HepG2 (cell line): ENCODE measurements around the gene ANO1. TPM values are rescaled to one million over a fixed set of nuclear protein-coding genes. Genes with fewer than 3 reads are reported as not detected.

Experiments used
- ATAC-seq: fragments of 200-7000 bp; cut with Tn5 transposase; 3 replicates; pipeline ENCODE4 v1.9.1; 2020; ENCODE audit warnings: mild to moderate bottlenecking, moderate library complexity
- BruUV-seq: library from RNA; stranded (reverse); fragments of 400-500 nt; replicated peaks from 2 replicates; lab custom pipeline; 2021; lab: Mats Ljungman, UMichigan
- CTCF ChIA-PET: fragments of 300-600 bp; formaldehyde crosslinking; extraction: SDS; loops from one replicate; lab custom pipeline; 2021; ENCODE audit warnings: low total read pairs, inconsistent platforms, low intra/inter-chr PET ratio; lab: Yijun Ruan, JAX
- POLR2A ChIA-PET: fragments of 350-600 bp; sonication (Branson Sonifier 250); formaldehyde crosslinking; loops from one replicate; lab custom pipeline; 2020; ENCODE audit warnings: antibody characterized with exemption, inconsistent platforms; lab: Yijun Ruan, JAX
- DNase-seq: peaks from one replicate; pipeline ENCODE4 v3.0.0-alpha.2; 2015; ENCODE audit warnings: low spot score
- FAIRE-seq: peaks from 3 replicates; lab custom pipeline; 2011; peaks lifted over from hg19 to GRCh38; lab: Jason Lieb, UNC
- H2AFZ ChIP-seq: one replicate; pipeline ENCODE4 v1.6.1; 2011; ENCODE audit warnings: low read length, inconsistent platforms
- H3K27ac ChIP-seq: fragments of 300-600 bp; 3 replicates; pipeline ENCODE4 v1.8.0; 2011; ENCODE audit warnings: mixed run types, mild to moderate bottlenecking, mixed read lengths, low read length, inconsistent platforms; ENCODE audit not compliant: insufficient read depth; ENCODE audit errors: extremely low read length
- H3K27me3 ChIP-seq, 2 experiments: fragments of 200-600 bp in 1 of 2; 2 replicates in 1 of 2; 3 replicates in 1 of 2; pipeline versions ENCODE4 v1.6.0 to v1.8.0; 2011; ENCODE audit warnings: low read length in 2 of 2, mild to moderate bottlenecking in 2 of 2, moderate library complexity in 2 of 2, inconsistent platforms in 1 of 2; ENCODE audit not compliant: insufficient read depth in 2 of 2, control insufficient read depth in 1 of 2
- H3K36me3 ChIP-seq, 2 experiments: fragments of 200-600 bp in 1 of 2; replicated peaks in 1 of 2; 2 replicates in 1 of 2; 3 replicates in 1 of 2; pipeline versions ENCODE4 v1.5.1 to v1.8.0; 2011; ENCODE audit warnings: low read length in 2 of 2, inconsistent platforms in 1 of 2; ENCODE audit not compliant: insufficient read depth in 2 of 2, control insufficient read depth in 1 of 2
- H3K4me1 ChIP-seq: 2 replicates; pipeline ENCODE4 v1.5.1; 2012; ENCODE audit warnings: low read length, inconsistent platforms; ENCODE audit not compliant: insufficient read depth
- H3K4me2 ChIP-seq: 2 replicates; pipeline ENCODE4 v1.6.0; 2011; ENCODE audit warnings: low read depth, low read length, inconsistent platforms
- H3K4me3 ChIP-seq, 3 experiments: fragments of 200-600 bp in 1 of 3; sonication (generic), shearing (Covaris generic) in 1 of 3; replicated peaks in 1 of 3; 2 replicates each; pipeline ENCODE4 v1.5.1; 2011 to 2016; ENCODE audit warnings: low read length in 3 of 3, inconsistent platforms in 2 of 3, low read depth in 2 of 3, mild to moderate bottlenecking in 2 of 3, control low read depth in 1 of 3, mixed read lengths in 1 of 3; ENCODE audit not compliant: insufficient read depth in 1 of 3
- H3K79me2 ChIP-seq: one replicate; pipeline ENCODE4 v1.6.1; 2011; ENCODE audit warnings: low read length, inconsistent platforms; ENCODE audit not compliant: insufficient read depth
- H3K9ac ChIP-seq: 2 replicates; pipeline ENCODE4 v1.6.0; 2011; ENCODE audit warnings: mild to moderate bottlenecking, low read depth, low read length, inconsistent platforms; ENCODE audit not compliant: insufficient read depth
- H3K9me3 ChIP-seq: 2 replicates; pipeline ENCODE4 v1.5.1; 2012; ENCODE audit warnings: mild to moderate bottlenecking, low read length
- H4K20me1 ChIP-seq: 2 replicates; pipeline ENCODE4 v1.6.0; 2011; ENCODE audit warnings: inconsistent platforms, mild to moderate bottlenecking, low read length, moderate library complexity; ENCODE audit not compliant: insufficient read depth
- FLYWCH1 ChIP-seq: sonication (generic); formaldehyde crosslinking; IDR thresholded peaks from 2 replicates; pipeline ENCODE4 v1.8.1; 2023; ENCODE audit warnings: mild to moderate bottlenecking, missing genetic modification reagents
- MBNL3 ChIP-seq: fragments of 250-450 bp; sonication (Bioruptor Pico); conservative IDR thresholded peaks from 2 replicates; pipeline ENCODE4 v1.8.0; 2022; ENCODE audit warnings: mild to moderate bottlenecking, inconsistent platforms
- MYC ChIP-seq: sonication (generic); formaldehyde crosslinking; IDR thresholded peaks from 2 replicates; pipeline ENCODE4 v1.9.0; 2021; ENCODE audit warnings: missing genetic modification reagents, borderline replicate concordance
- MYNN ChIP-seq: sonication (generic); formaldehyde crosslinking; IDR thresholded peaks from 2 replicates; pipeline ENCODE4 v1.4.0; 2020; ENCODE audit warnings: mild to moderate bottlenecking, low read depth, missing genetic modification reagents
- PAF1 ChIP-seq: IDR thresholded peaks from 2 replicates; pipeline ENCODE4 v1.6.1; 2016; ENCODE audit warnings: missing genetic modification reagents, missing compliant biosample characterization
- SETDB1 ChIP-seq: sonication (generic); formaldehyde crosslinking; IDR thresholded peaks from 2 replicates; pipeline ENCODE4 v1.5.1; 2020; ENCODE audit warnings: missing genetic modification reagents, mild to moderate bottlenecking, borderline replicate concordance
- ZFP62 ChIP-seq: sonication (generic); formaldehyde crosslinking; IDR thresholded peaks from 2 replicates; pipeline ENCODE4 v1.4.0; 2020; ENCODE audit warnings: missing genetic modification reagents
- ZNF350 ChIP-seq: sonication (generic); formaldehyde crosslinking; IDR thresholded peaks from 2 replicates; pipeline ENCODE4 v1.4.0; 2020; ENCODE audit warnings: mild to moderate bottlenecking, low read depth, missing genetic modification reagents, borderline replicate concordance
- ZNF724P ChIP-seq: sonication (generic); formaldehyde crosslinking; IDR thresholded peaks from 2 replicates; pipeline ENCODE4 v1.8.0; 2022; ENCODE audit warnings: missing genetic modification reagents, borderline replicate concordance
- WGBS: methylation state at CpG from one replicate; pipeline ENCODE4 v1.1.6; 2017; ENCODE audit warnings: low lambda C conversion rate; 5-methylcytosine and 5-hydroxymethylcytosine counted together
- in situ Hi-C: cut with HindIII; loops from 2 replicates; pipeline ENCODE4 v1.10.0; 2017; ENCODE audit warnings: low pct_unique_long_range_greater_than_20kb; ENCODE audit not compliant: extremely low pct_ligation_motif_present
- intact Hi-C: fragments of 100-400 bp; cut with micrococcal nuclease; formaldehyde crosslinking; loops from one replicate; pipeline ENCODE4 v1.10.0; 2022; ENCODE audit not compliant: unreplicated experiment
- polyA plus RNA-seq, 8 experiments: library from polyadenylated mRNA; depleted of rRNA in 3 of 8; stranded (reverse) in 7 of 8; unstranded in 1 of 8; fragments of >200 nt; fragmentation: Illumina TruSeq in 4 of 8; extraction: Trizol in 4 of 8; gene quantifications; 2 replicates each; pipeline versions ENCODE4 v1.2.1 to v1.2.3, GENCODE V29; 2011 to 2016; ENCODE audit warnings: low read depth in 4 of 8, missing spikeins in 1 of 8, mixed read lengths in 1 of 8; ENCODE audit not compliant: insufficient read depth in 1 of 8
- total RNA-seq, 5 experiments: library from RNA; depleted of rRNA; stranded (reverse); fragments of >200 nt; fragmentation: Illumina TruSeq; extraction: Trizol; gene quantifications; 2 replicates each; pipeline ENCODE4 v1.2.3, GENCODE V29; 2016; ENCODE audit warnings: low read depth in 1 of 5
- TF ChIP-seq, protein P1 (sequence below): sonication (generic); formaldehyde crosslinking; IDR thresholded peaks from 2 replicates; pipeline ENCODE4 v1.5.1; 2020; ENCODE audit warnings: mild to moderate bottlenecking, missing genetic modification reagents, borderline replicate concordance
- TF ChIP-seq, protein P2 (sequence below): sonication (generic); formaldehyde crosslinking; IDR thresholded peaks from 2 replicates; pipeline ENCODE4 v1.4.0; 2020; ENCODE audit warnings: missing genetic modification reagents; ENCODE audit errors: not compliant biosample characterization
- TF ChIP-seq, protein P3 (sequence below): IDR thresholded peaks from 2 replicates; pipeline ENCODE4 v1.6.1; 2018; ENCODE audit warnings: missing genetic modification reagents, mild to moderate bottlenecking, missing compliant biosample characterization

The ANO1 gene
- total and polyA plus RNA-seq, 2 of the 13 experiments (the other 11 are each of a cell fraction or from before 2014, with no cell fraction given) = not detected

DNA sequence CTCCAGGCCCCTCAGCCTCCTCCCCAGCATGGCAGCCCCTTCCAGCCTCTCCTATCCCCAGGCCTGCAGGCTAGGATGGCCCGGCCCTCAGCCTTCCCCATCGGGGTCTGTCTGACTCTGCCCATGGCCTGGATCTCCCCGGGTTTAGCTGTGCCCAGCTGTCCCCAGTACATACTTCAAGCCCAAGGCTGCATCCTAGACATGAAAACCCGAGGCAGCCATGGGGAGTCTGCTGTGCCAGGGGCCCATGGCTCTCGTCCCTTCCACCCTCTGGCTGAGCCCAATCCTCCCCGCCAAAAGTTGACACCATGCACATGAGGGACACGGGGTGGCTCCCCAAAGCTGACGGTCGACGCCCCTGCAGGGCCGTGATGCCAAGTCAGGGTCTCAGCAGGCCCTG, 102.8 kb downstream of the ANO1 start:
- Histone ChIP-seq H3K9ac (no peak overlapping the region), H3K9me3 (no peaks in the 10 kb centered on the region), H3K27me3 (peaks cover 8 to 71% of the 10 kb centered on the region in 2 experiments), H3K4me3 (no peak overlapping the region), H3K4me1 (no peaks in the 10 kb centered on the region), H3K4me2 (no peak overlapping the region), H4K20me1 (no peaks in the 10 kb centered on the region), H3K27ac (no peak overlapping the region), H2AFZ (no peak overlapping the region), H3K79me2 (no peaks in the 10 kb centered on the region), H3K36me3 (no peaks in the 10 kb centered on the region)
- in situ Hi-C loops (no loop called here), intact Hi-C loops (no loop called here)
- no peak for FAIRE-seq
- TF ChIP-seq FLYWCH1 (CRISPR knock-in tag) (no peak), MYNN (CRISPR knock-in tag) (no peak), ZFP62 (no peak), ZNF724P (CRISPR knock-in tag) (no peak), SETDB1 (CRISPR knock-in tag) (no peak), MYC (CRISPR knock-in tag) (no peak), ZNF350 (CRISPR knock-in tag) (no peak), MBNL3 (CRISPR knock-in tag) (no peak), PAF1 (CRISPR knock-in tag) (no peak)
- TF ChIP-seq, protein P1, sequence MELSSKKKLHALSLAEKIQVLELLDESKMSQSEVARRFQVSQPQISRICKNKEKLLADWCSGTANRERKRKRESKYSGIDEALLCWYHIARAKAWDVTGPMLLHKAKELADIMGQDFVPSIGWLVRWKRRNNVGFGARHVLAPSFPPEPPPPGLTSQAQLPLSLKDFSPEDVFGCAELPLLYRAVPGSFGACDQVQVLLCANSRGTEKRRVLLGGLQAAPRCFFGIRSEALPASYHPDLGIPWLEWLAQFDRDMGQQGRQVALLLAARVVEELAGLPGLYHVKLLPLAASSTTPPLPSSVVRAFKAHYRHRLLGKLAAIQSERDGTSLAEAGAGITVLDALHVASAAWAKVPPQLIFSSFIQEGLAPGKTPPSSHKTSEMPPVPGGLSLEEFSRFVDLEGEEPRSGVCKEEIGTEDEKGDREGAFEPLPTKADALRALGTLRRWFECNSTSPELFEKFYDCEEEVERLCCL (CRISPR knock-in tag) = no peak
- TF ChIP-seq, protein P2, sequence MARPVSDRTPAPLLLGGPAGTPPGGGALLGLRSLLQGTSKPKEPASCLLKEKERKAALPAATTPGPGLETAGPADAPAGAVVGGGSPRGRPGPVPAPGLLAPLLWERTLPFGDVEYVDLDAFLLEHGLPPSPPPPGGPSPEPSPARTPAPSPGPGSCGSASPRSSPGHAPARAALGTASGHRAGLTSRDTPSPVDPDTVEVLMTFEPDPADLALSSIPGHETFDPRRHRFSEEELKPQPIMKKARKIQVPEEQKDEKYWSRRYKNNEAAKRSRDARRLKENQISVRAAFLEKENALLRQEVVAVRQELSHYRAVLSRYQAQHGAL (CRISPR knock-in tag) = no peak
- TF ChIP-seq, protein P3, sequence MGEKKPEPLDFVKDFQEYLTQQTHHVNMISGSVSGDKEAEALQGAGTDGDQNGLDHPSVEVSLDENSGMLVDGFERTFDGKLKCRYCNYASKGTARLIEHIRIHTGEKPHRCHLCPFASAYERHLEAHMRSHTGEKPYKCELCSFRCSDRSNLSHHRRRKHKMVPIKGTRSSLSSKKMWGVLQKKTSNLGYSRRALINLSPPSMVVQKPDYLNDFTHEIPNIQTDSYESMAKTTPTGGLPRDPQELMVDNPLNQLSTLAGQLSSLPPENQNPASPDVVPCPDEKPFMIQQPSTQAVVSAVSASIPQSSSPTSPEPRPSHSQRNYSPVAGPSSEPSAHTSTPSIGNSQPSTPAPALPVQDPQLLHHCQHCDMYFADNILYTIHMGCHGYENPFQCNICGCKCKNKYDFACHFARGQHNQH (CRISPR knock-in tag) = no peak
- no peak for DNase-seq
- ATAC-seq = no peak
- ChIA-PET CTCF (no interaction called here), POLR2A (no interaction called here)
- BruUV-seq = no TSS peak
- no CpG with 5 or more reads among the region's 11 CpGs for WGBS
